Brain microvascular endothelial cell (primary cell): ENCODE measurements around the gene PLA2G2F.

Source experiments
- DNase-seq: peaks from one replicate; pipeline ENCODE4 v3.0.0-alpha.2; 2020
- H3K27ac ChIP-seq: fragments of 250-450 bp; sonication (Bioruptor Pico); 2 replicates; pipeline ENCODE4 v1.5.1; 2020; ENCODE audit warnings: mild to moderate bottlenecking, moderate library complexity
- H3K27me3 ChIP-seq: fragments of 250-450 bp; sonication (Bioruptor Pico); replicated peaks from 2 replicates; pipeline ENCODE4 v1.5.1; 2020; ENCODE audit warnings: mild to moderate bottlenecking
- H3K36me3 ChIP-seq: fragments of 250-450 bp; sonication (Bioruptor Pico); replicated peaks from 2 replicates; pipeline ENCODE4 v1.5.1; 2020; ENCODE audit warnings: mild to moderate bottlenecking
- H3K4me3 ChIP-seq: 2 replicates; pipeline ENCODE4 v1.5.1; 2011; ENCODE audit warnings: low read depth, mild to moderate bottlenecking, control low read depth, low read length, moderate library complexity
- in situ Hi-C: cut with HindIII; loops from 2 replicates; pipeline ENCODE4 v1.10.0; 2017; ENCODE audit warnings: low sequenced_read_pairs, low pct_ligation_motif_present
- TF ChIP-seq, protein P1 (sequence below): IDR thresholded peaks from 2 replicates; pipeline ENCODE4 v1.5.1; 2011; ENCODE audit warnings: low read depth, mild to moderate bottlenecking, moderate library complexity, low read length, control low read depth, inconsistent platforms; ENCODE audit errors: missing control alignments

Gene PLA2G2F

DNA sequence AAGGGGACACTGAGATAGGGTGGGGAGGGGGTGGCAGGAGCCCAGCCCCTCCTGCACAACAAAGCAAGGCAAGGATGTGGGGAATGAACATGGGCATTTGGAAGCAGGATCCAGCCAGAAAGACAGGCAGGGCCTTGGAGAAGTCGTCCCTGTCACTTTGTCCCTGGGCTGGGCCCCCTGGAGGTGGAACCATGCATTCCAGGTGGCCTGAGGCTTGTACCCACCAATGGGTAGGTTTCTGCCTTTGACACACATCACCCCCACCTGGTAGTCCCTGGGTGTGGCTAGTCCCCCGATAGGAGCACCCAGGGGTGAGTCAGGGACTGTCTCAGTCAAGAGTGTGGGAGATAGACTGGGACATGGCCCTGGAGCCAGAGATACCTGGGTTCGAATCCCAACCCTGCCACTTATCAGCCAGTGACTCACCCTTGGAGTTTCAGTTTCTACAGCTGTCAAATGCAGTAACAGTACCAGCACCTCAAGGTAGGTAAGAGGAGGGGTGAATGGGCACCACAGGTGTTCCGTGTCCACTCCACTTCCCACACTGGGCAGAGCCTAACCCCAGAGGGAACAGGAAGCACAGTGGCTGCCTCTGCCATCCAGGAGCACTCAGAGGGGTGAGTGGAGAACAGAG, 29.8 kb upstream of the PLA2G2F start:
- no peaks in the 10 kb centered on the region for H3K36me3 ChIP-seq

DNA sequence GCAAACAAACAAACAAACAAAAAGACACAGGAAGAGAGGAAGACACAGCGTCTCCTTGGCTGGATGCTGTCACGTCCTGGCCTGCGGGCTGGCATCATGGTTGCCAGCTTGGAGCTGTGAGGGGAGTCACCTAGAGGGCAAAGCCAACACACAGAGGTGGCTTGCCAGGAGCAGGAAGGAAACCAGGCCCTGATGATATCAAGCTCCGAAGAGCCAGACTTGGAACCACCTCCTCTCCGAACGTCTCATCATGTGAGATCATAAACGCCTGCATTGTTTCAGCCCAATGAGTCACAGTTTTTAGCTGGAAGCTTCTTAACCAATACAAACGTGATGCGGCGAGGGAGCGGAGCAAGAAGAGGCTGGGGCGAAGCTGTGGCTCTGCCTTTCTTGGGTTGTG, 28.4 kb upstream of the PLA2G2F start:
- Histone ChIP-seq H3K4me3 (no peak overlapping the region), H3K36me3 (no peaks in the 10 kb centered on the region), H3K27ac (no peak overlapping the region), H3K27me3 (no peaks in the 10 kb centered on the region)
- DNase-seq = peak; percentile 6
- TF ChIP-seq, protein P1, sequence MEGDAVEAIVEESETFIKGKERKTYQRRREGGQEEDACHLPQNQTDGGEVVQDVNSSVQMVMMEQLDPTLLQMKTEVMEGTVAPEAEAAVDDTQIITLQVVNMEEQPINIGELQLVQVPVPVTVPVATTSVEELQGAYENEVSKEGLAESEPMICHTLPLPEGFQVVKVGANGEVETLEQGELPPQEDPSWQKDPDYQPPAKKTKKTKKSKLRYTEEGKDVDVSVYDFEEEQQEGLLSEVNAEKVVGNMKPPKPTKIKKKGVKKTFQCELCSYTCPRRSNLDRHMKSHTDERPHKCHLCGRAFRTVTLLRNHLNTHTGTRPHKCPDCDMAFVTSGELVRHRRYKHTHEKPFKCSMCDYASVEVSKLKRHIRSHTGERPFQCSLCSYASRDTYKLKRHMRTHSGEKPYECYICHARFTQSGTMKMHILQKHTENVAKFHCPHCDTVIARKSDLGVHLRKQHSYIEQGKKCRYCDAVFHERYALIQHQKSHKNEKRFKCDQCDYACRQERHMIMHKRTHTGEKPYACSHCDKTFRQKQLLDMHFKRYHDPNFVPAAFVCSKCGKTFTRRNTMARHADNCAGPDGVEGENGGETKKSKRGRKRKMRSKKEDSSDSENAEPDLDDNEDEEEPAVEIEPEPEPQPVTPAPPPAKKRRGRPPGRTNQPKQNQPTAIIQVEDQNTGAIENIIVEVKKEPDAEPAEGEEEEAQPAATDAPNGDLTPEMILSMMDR = no peak
- in situ Hi-C loops = no loop called here

More for the DNA sequence above, 29.8 kb upstream of the PLA2G2F start:
- Histone ChIP-seq H3K4me3 (no peak overlapping the region), H3K27ac (no peak overlapping the region), H3K27me3 (no peaks in the 10 kb centered on the region)
- in situ Hi-C loops = no loop called here
- DNase-seq = no peak
- TF ChIP-seq, protein P1 = no peak

DNA sequence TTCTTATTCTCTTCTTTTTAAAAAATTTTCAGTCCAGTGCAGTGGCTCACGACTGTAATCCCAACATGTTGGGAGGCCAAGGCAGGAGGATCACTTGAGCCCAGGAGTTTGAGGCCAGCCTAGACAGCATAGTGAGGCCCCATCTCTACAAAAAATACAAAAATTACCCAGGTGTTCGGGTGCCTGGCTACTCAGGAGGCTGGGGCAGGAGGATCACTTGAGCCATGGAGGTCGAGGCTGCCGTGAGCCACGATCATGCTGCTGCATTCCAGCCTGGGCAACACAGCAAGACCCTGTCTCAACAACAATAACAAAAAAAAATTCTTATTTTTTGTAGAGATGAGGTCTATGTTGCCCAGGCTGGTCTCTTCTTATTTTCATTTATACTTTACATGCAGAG, 27.7 kb upstream of the PLA2G2F start:
- no peak overlapping the region for H3K27ac ChIP-seq
- H3K36me3 ChIP-seq = no peaks in the 10 kb centered on the region
- in situ Hi-C loops = no loop called here
- TF ChIP-seq, protein P1 = no peak
- H3K27me3 ChIP-seq = no peaks in the 10 kb centered on the region
- no peak for DNase-seq
- no peak overlapping the region for H3K4me3 ChIP-seq

DNA sequence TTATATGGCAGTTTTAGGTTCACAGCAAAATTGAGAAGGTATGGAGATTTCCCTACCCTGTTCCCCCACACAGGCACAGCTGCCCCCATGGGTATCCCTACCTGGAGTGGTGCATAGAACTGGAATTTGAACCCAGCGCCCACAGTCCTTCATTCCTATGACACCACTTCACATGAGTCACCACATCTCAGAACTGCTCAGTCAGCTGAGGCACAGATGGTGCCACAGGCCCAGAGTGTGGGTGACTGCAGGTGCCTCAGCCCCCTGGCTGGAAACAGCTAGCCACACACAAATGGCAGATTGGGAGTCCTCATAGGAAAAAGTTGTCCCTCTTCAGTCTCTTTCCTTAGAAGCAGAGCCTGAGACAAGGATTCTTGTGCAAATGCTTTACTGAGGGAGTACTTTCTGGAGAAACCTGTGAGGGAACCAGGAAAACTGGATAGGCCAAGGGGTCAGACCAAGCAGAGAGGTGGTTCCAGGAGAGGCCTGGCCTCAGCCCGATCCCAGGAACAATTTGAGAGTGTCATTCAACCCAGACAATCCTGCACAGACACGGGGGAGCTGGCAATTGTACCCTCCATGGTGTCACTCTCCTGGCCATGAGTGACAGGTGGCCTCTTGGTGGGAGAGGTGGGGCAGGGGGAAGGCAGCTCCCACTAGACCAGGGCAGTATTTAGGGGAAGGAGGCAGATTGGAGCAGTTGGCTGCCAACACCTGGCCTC, 26.7 kb upstream of the PLA2G2F start:
- TF ChIP-seq, protein P1 = no peak
- Histone ChIP-seq H3K27me3 (no peaks in the 10 kb centered on the region), H3K4me3 (no peak overlapping the region), H3K27ac (no peak overlapping the region), H3K36me3 (no peaks in the 10 kb centered on the region)
- no peak for DNase-seq
- in situ Hi-C loops = no loop called here

DNA sequence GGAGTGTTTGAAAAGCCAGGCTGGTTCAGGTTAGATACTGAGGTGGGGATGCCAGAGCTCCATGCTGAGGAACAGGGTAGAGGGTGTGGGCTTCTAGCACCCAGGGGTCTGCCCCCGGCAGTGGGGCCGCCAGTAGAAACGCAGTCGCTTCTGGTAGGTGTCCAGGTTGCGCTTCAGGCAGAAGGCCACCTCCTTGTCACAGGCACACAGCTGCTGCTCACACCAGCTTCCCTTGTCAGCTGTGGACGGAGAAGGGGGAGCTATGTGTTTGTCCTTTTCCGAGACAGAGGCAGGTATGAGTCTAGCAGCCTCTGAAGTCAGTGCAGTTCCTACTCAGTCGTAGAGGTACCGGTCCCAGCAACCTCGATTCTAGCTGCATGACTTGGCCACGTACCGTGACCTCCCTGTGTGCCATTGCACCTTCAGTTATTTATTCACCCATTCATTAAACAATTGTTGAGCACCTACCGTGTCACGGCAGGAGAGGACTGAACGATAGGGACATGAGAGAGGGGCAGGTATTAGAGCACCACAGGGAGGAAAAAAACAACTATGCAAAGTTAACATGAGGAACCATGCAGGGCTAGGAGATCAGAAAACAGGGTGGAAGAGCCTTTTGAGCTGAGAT, 25.0 kb upstream of the PLA2G2F start:
- TF ChIP-seq, protein P1 = no peak
- no peaks in the 10 kb centered on the region for H3K27me3 ChIP-seq
- no peak for DNase-seq

More for the DNA sequence above, 25.0 kb upstream of the PLA2G2F start:
- no peak overlapping the region for H3K27ac ChIP-seq
- no peak overlapping the region for H3K4me3 ChIP-seq
- in situ Hi-C loops = no loop called here
- no peaks in the 10 kb centered on the region for H3K36me3 ChIP-seq
